GM12878 (cell line): ENCODE results near the gene FTSJ1.
"Not testable (repeated sequence)": the region's sequence is repeated elsewhere in the genome, so short reads cannot be mapped to it uniquely, and the experiment has no call there.

Experiments
- CBX5 ChIP-seq: sonication (generic); IDR thresholded peaks from 2 replicates; pipeline ENCODE4 v1.6.1; 2016; ENCODE audit warnings: low read depth, moderate library complexity, mild to moderate bottlenecking, inconsistent platforms
- GABPA ChIP-seq: IDR thresholded peaks from 2 replicates; pipeline ENCODE4 v1.6.1; 2014; ENCODE audit warnings: antibody characterized with exemption, low read depth, mild to moderate bottlenecking, inconsistent platforms
- HDAC2 ChIP-seq: fragments of 200-600 bp; sonication (generic); IDR thresholded peaks from 2 replicates; pipeline ENCODE4 v1.6.1; 2017
- NFYB ChIP-seq: IDR thresholded peaks from 2 replicates; pipeline ENCODE4 v1.6.1; 2011; ENCODE audit warnings: low read depth, mild to moderate bottlenecking, low read length, improper control_type of control experiment, moderate library complexity; ENCODE audit not compliant: insufficient read depth
- POLR2A ChIP-seq: IDR thresholded peaks from 2 replicates; pipeline ENCODE4 v1.6.1; 2011; ENCODE audit warnings: low read depth, mild to moderate bottlenecking, low read length
- TF ChIP-seq, protein P1 (sequence below), 3 experiments: IDR thresholded peaks in 2 of 3; conservative IDR thresholded peaks in 1 of 3; 2 replicates each; pipeline ENCODE4 v1.5.1; 2011; ENCODE audit warnings: low read depth in 3 of 3, low read length in 3 of 3, mild to moderate bottlenecking in 3 of 3, control low read depth in 2 of 3, moderate library complexity in 2 of 3, inconsistent platforms in 1 of 3, mixed read lengths in 1 of 3; ENCODE audit not compliant: control insufficient read depth in 2 of 3, insufficient read depth in 1 of 3; ENCODE audit errors: extremely low read depth in 1 of 3

DNA sequence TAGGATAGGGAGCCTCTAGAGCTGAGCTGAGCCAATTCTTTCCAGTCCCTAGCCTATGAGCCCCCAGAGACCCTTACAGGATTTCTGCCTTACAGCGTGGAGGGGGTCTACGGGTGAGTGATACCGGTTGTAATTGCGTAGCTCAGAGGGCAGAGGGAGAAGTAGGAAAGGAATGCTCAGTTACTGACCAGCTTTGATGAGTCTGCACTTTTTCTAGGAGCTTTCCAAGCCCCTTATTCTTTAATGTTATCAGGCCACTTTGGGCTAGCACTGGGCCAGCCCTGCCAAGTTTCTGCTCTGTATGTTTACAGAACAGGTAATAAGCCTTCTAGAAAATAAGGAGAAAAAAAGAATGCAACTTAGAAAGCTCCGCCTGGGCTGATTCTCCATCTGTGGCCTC lies 46.4 kb upstream of the FTSJ1 start:
- TF ChIP-seq, protein P1, sequence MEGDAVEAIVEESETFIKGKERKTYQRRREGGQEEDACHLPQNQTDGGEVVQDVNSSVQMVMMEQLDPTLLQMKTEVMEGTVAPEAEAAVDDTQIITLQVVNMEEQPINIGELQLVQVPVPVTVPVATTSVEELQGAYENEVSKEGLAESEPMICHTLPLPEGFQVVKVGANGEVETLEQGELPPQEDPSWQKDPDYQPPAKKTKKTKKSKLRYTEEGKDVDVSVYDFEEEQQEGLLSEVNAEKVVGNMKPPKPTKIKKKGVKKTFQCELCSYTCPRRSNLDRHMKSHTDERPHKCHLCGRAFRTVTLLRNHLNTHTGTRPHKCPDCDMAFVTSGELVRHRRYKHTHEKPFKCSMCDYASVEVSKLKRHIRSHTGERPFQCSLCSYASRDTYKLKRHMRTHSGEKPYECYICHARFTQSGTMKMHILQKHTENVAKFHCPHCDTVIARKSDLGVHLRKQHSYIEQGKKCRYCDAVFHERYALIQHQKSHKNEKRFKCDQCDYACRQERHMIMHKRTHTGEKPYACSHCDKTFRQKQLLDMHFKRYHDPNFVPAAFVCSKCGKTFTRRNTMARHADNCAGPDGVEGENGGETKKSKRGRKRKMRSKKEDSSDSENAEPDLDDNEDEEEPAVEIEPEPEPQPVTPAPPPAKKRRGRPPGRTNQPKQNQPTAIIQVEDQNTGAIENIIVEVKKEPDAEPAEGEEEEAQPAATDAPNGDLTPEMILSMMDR (IDR thresholded peaks at IDR 0.05 in 2 of 3, conservative IDR thresholded peaks at IDR 0.05 in 1 of 3; ENCODE audit: control insufficient read depth in 2 of 3, extremely low read depth in 1 of 3, insufficient read depth in 1 of 3, low read depth in 3 of 3, low read length in 3 of 3), result not testable (repeated sequence)
- TF ChIP-seq POLR2A, GABPA, CBX5, HDAC2, NFYB: not testable (repeated sequence)
